Measurements from ENCODE around the gene SMYD3. TPM values are rescaled to one million over a fixed set of nuclear protein-coding genes. Genes with fewer than 3 reads are reported as not detected.
A peak's percentile ranks its signal among the peaks of the same experiment; 100 is the strongest.

SMYD3 gene
- total and polyA plus RNA-seq, 9 of the 15 experiments (the other 6 are each of a cell fraction or from before 2014, with no cell fraction given), result 128 to 440 (median 197) TPM

DNA sequence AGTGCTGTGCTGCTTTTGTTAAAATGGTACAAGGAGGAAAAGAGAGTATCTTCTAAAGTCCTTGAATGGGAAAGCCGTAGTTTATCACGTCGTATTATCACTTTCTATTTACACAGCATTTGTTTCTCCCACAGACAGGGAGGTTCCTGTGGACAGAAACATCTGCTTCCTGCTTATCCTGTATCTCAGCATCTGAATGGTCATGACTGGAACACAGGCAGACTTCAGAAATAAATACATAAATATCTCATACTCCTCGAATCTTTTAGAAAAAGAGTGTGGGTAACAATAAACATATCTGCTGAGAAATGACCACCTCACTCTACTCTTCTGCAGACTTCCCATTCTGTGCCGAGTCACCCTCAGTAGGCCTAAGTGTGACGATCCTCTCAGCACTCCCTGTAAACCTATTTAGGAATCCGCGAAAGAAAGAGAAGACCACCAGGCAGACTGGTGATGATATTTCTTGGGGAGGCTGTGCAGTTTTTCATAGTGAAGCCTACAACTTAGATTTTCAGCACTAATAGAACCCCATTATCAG is 393.5 kb downstream of the SMYD3 start (continued):
- TF ChIP-seq BRD4 (IDR thresholded peaks at IDR 0.05), result 0 out of 2 replicates have a peak, but pooled peaks have one; percentile 52
- TF ChIP-seq SRSF7 (optimal IDR thresholded peaks at IDR 0.05; ENCODE audit: low read depth, low read length), result no peak
- peak; percentile 80 for TF ChIP-seq TCF3 (CRISPR knock-in tag; IDR thresholded peaks at IDR 0.05)
- TF ChIP-seq, protein P1, sequence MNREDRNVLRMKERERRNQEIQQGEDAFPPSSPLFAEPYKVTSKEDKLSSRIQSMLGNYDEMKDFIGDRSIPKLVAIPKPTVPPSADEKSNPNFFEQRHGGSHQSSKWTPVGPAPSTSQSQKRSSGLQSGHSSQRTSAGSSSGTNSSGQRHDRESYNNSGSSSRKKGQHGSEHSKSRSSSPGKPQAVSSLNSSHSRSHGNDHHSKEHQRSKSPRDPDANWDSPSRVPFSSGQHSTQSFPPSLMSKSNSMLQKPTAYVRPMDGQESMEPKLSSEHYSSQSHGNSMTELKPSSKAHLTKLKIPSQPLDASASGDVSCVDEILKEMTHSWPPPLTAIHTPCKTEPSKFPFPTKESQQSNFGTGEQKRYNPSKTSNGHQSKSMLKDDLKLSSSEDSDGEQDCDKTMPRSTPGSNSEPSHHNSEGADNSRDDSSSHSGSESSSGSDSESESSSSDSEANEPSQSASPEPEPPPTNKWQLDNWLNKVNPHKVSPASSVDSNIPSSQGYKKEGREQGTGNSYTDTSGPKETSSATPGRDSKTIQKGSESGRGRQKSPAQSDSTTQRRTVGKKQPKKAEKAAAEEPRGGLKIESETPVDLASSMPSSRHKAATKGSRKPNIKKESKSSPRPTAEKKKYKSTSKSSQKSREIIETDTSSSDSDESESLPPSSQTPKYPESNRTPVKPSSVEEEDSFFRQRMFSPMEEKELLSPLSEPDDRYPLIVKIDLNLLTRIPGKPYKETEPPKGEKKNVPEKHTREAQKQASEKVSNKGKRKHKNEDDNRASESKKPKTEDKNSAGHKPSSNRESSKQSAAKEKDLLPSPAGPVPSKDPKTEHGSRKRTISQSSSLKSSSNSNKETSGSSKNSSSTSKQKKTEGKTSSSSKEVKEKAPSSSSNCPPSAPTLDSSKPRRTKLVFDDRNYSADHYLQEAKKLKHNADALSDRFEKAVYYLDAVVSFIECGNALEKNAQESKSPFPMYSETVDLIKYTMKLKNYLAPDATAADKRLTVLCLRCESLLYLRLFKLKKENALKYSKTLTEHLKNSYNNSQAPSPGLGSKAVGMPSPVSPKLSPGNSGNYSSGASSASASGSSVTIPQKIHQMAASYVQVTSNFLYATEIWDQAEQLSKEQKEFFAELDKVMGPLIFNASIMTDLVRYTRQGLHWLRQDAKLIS (CRISPR knock-in tag; IDR thresholded peaks at IDR 0.05), result no peak
- TF ChIP-seq MTA1 (IDR thresholded peaks at IDR 0.05; ENCODE audit: borderline replicate concordance), result peak; percentile 76
- TF ChIP-seq MEF2A (IDR thresholded peaks at IDR 0.05; ENCODE audit: control insufficient read depth, low read depth, low read length), result no peak
- TF ChIP-seq, protein P2, sequence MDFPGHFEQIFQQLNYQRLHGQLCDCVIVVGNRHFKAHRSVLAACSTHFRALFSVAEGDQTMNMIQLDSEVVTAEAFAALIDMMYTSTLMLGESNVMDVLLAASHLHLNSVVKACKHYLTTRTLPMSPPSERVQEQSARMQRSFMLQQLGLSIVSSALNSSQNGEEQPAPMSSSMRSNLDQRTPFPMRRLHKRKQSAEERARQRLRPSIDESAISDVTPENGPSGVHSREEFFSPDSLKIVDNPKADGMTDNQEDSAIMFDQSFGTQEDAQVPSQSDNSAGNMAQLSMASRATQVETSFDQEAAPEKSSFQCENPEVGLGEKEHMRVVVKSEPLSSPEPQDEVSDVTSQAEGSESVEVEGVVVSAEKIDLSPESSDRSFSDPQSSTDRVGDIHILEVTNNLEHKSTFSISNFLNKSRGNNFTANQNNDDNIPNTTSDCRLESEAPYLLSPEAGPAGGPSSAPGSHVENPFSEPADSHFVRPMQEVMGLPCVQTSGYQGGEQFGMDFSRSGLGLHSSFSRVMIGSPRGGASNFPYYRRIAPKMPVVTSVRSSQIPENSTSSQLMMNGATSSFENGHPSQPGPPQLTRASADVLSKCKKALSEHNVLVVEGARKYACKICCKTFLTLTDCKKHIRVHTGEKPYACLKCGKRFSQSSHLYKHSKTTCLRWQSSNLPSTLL (IDR thresholded peaks at IDR 0.05), result no peak
- TF ChIP-seq NCOR1 (IDR thresholded peaks at IDR 0.05), result peak; percentile 87
- no peak for TF ChIP-seq BRF1 (IDR thresholded peaks at IDR 0.05; ENCODE audit: borderline replicate concordance, extremely low read depth, insufficient read length)
- no peak for TF ChIP-seq ZNF699 (CRISPR knock-in tag; IDR thresholded peaks at IDR 0.05; ENCODE audit: insufficient replicate concordance)
- TF ChIP-seq, protein P3, sequence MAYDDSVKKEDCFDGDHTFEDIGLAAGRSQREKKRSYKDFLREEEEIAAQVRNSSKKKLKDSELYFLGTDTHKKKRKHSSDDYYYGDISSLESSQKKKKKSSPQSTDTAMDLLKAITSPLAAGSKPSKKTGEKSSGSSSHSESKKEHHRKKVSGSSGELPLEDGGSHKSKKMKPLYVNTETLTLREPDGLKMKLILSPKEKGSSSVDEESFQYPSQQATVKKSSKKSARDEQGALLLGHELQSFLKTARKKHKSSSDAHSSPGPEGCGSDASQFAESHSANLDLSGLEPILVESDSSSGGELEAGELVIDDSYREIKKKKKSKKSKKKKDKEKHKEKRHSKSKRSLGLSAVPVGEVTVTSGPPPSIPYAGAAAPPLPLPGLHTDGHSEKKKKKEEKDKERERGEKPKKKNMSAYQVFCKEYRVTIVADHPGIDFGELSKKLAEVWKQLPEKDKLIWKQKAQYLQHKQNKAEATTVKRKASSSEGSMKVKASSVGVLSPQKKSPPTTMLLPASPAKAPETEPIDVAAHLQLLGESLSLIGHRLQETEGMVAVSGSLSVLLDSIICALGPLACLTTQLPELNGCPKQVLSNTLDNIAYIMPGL (CRISPR knock-in tag; IDR thresholded peaks at IDR 0.05), result no peak
- TF ChIP-seq, protein P4, sequence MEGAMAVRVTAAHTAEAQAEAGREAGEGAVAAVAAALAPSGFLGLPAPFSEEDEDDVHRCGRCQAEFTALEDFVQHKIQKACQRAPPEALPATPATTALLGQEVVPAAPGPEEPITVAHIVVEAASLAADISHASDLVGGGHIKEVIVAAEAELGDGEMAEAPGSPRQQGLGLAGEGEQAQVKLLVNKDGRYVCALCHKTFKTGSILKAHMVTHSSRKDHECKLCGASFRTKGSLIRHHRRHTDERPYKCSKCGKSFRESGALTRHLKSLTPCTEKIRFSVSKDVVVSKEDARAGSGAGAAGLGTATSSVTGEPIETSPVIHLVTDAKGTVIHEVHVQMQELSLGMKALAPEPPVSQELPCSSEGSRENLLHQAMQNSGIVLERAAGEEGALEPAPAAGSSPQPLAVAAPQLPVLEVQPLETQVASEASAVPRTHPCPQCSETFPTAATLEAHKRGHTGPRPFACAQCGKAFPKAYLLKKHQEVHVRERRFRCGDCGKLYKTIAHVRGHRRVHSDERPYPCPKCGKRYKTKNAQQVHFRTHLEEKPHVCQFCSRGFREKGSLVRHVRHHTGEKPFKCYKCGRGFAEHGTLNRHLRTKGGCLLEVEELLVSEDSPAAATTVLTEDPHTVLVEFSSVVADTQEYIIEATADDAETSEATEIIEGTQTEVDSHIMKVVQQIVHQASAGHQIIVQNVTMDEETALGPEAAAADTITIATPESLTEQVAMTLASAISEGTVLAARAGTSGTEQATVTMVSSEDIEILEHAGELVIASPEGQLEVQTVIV (CRISPR knock-in tag; IDR thresholded peaks at IDR 0.05; ENCODE audit: borderline replicate concordance), result no peak
- TF ChIP-seq, protein P5, sequence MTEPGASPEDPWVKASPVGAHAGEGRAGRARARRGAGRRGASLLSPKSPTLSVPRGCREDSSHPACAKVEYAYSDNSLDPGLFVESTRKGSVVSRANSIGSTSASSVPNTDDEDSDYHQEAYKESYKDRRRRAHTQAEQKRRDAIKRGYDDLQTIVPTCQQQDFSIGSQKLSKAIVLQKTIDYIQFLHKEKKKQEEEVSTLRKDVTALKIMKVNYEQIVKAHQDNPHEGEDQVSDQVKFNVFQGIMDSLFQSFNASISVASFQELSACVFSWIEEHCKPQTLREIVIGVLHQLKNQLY (CRISPR knock-in tag; conservative IDR thresholded peaks at IDR 0.05), result no peak
- no peak for TF ChIP-seq TGIF2 (CRISPR knock-in tag; IDR thresholded peaks at IDR 0.05)
- TF ChIP-seq, protein P6, sequence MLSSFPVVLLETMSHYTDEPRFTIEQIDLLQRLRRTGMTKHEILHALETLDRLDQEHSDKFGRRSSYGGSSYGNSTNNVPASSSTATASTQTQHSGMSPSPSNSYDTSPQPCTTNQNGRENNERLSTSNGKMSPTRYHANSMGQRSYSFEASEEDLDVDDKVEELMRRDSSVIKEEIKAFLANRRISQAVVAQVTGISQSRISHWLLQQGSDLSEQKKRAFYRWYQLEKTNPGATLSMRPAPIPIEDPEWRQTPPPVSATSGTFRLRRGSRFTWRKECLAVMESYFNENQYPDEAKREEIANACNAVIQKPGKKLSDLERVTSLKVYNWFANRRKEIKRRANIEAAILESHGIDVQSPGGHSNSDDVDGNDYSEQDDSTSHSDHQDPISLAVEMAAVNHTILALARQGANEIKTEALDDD (IDR thresholded peaks at IDR 0.05), result peak; percentile 50; the same call in 1 of the 2 replicates

Measured in K562 (cell line).